ENCODE measurements around the gene PGLYRP4. TPM values are rescaled to one million over a fixed set of nuclear protein-coding genes. Genes with fewer than 3 reads are reported as not detected.

Gene PGLYRP4
- polyA plus RNA-seq, 3 donors: not detected

DNA sequence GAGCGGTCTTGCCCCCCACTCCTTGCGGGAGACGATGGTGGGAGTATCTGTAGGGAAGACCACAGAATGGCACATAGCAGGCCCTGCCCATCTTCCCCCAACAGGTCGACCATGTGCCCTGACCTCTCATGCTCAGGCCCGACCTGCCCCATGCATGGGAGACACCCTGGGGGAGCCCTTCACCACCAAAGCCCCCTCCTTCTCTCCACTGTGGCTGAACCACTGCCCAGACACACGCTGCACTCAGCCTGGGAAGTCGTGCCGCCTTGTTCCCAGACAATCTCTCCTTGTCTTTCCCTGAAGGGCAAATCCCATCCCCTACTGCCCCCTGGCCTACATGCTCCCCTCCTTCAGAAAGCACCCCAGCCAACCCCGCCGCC, 41.4 kb downstream of the PGLYRP4 start:
- DNase-seq (ENCODE audit: extremely low read depth in 1 of 11, low read depth in 9 of 11, low spot score in 4 of 11): no peak

DNA sequence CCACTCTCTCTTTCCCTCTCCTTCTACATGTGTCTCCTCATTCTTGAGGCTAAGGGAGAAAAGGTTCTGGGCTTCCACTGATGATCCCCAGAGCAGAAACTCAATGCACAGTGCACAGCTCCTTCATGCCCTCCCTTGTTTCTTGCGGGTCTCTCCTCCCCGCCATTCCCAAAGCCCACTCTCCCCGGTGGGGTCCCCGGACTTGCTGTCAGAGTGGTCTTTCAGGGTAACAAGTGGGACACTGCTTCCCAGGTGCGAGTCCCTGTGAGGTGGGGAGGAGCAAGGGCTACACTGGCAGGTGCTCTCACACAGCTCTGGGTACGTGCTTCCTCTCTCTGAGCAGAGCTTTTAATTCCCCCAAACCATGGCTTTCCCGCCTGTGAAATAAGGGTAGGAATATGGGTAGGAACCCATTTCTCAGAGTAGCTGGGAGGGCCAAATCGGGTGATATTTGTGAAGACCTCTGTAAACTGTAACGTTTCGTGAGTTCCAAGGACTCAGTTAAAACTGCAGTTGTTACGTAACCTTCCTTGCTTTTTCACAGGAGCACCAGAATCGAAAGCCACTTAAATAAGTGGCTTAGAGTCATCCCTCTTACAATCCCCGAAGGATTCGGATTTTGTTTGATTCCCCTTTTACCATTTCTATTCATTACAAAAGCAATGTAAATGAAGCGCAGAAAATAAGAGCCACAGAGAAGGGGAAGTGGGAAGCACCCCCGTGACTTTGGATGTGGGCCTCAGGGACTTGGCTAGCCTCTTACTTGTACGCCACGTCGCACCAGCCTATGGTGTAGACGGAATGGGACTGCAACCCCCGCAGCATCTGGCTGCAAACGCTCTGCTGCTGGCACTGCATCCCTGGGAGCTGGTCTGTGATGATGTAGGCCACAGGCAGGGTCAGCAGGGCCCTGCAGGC, 42.1 kb downstream of the PGLYRP4 start:
- DNase-seq (ENCODE audit: extremely low read depth in 1 of 11, low read depth in 9 of 11, low spot score in 4 of 11): no peak

DNA sequence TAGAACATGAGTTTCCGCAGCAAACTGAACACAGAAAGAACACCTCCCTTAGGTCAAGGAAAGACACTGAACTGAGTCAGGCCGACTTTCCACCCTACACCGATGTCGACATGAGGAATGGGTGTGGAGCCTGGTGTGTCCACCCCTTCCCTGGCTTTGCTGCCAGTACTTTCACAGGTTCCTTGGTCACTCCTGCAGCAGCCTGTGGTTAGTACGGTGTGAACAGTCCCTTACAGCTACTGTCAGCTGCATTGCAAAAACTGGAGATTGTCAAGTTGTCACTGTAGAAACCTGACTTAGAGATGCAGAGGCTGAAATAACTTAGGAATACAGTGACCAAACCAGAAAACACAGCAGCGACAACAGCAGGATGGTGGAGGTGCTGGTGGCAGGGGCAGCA, 43.0 kb downstream of the PGLYRP4 start:
- DNase-seq (ENCODE audit: extremely low read depth in 1 of 11, low read depth in 9 of 11, low spot score in 4 of 11): no peak

- no peak for DNase-seq (ENCODE audit: extremely low read depth in 1 of 11, low read depth in 9 of 11, low spot score in 4 of 11)
Measured at GRCh38 chr1:153302308-153302707, 46.3 kb downstream of the PGLYRP4 start.

DNA sequence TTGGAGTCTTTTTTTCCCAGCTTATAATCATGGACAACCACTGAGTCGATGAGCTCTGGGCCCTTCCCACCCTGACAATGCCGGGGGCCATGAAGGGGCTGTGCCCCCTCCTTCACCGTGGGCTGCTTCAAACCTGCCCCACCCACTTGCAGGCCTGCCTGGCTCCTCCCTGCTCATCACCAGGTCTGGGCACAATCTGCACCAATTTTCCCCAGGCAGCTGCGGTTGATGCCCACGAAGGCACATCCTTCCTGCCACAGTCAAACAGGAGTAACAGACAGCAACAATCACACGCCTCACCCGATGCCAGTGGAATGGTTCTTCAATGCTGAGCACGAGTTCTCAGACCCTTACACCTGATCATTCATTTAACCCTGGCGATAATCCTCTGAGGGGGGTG, 54.8 kb downstream of the PGLYRP4 start:
- no peak for DNase-seq (ENCODE audit: extremely low read depth in 1 of 11, low read depth in 9 of 11, low spot score in 4 of 11)

GRCh38 chr1:153293480-153293775, 55.2 kb downstream of the PGLYRP4 start:
- no peak for DNase-seq (ENCODE audit: extremely low read depth in 1 of 11, low read depth in 9 of 11, low spot score in 4 of 11)

DNA sequence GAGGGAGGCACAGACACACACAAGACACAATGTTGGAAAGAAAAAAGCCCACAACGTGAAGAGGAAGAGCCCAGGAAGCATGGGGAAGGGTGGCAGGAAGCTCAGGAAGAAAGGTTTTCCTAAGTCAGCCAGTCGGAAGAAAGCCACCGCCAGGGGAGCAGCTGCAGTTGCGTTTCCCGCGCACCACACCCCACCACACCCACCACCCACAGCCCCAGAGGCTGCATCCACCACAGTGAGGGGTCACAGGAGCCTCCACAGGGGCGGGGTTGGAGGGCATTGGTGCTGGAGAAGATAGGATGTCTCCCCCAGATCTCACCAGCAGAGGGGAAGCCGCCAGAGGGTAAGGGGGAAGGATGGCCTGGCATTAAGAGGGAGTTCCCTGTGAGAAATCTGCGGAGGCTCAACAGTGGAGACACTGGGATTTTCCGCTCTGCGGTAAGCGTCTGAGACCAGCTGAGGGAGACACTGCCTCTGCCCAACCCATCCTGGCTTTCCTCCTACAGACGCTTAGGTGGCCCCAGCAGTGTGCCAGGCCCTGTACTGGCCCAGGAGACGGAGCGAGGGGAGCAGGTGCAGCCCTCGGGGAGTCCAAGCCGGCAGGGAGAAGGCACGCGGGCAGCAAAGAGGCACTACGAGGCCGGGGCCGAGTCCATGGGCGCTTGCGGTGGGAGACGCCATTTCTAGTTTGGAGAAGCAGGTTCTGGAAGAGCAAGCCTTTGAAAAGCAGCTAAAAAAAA, 55.7 kb downstream of the PGLYRP4 start:
- DNase-seq (ENCODE audit: extremely low read depth in 1 of 11, low read depth in 9 of 11, low spot score in 4 of 11): no peak

DNA sequence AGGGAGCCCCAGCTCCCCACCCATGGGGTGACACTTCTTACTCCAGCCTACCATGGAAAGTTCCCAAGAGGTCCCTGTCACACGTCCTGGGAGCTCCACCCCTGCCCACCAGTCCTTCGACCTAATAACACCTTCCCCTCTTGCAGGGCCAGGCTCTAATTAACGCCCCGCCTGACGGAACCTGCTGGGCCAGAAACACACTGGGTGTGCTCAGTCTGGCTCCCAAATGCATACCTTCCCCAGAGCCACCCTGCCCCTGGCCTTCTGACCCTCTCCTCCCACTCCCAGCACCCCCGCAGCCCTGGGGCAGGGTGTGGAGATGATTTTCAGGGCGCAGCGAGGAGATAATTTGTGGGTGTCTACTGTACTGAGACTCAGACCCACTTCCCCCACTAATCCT, 56.5 kb downstream of the PGLYRP4 start:
- DNase-seq (ENCODE audit: extremely low read depth in 1 of 11, low read depth in 9 of 11, low spot score in 4 of 11): no peak

- no peak for DNase-seq (ENCODE audit: extremely low read depth in 1 of 11, low read depth in 9 of 11, low spot score in 4 of 11)
Measured at GRCh38 chr1:153291514-153291913, 57.1 kb downstream of the PGLYRP4 start.

DNA sequence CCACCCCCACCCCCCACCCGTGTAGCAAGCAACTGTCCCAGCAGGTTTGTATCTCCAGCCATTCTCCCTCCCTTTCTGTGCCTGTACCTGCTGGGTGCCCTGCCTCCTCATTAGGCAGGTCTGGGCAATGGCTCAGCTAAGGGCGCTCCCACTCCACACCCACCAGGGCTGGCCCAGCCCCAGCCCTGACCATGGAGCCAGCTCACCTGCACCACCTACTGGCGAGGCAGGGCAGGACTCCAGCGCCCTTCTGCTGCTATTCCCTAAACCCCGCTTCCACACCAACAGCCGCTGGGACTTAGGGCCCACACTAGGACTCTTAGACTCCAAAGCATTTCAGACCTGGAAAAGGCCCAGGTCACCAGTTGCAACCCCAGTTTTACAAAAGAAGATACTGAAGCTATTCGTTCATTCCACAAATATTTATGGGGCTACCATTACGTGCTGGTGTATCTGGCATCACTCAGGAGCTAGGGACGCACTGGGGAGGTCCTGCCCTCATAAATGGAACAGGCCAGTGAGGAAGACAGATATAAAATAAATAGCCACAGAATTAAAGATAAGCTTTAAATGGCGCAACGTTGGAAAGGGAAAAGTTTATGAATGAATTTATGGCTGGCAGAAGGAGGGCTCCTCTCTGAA, 59.9 kb downstream of the PGLYRP4 start:
- no peak for DNase-seq (ENCODE audit: extremely low read depth in 1 of 11, low read depth in 9 of 11, low spot score in 4 of 11)

Other genes starting within 250 kb of the PGLYRP4 start
- gene SPRR2F, start 235.3 kb downstream of the PGLYRP4 start, polyA plus RNA-seq (ENCODE audit: insufficient read length in 3 of 3): not detected
- not detected for gene SPRR2G, start 198.0 kb downstream of the PGLYRP4 start, polyA plus RNA-seq (ENCODE audit: insufficient read length in 3 of 3)
- not detected for gene LELP1, start 145.4 kb downstream of the PGLYRP4 start, polyA plus RNA-seq (ENCODE audit: insufficient read length in 3 of 3)
- not detected for gene PRR9, start 131.3 kb downstream of the PGLYRP4 start, polyA plus RNA-seq (ENCODE audit: insufficient read length in 3 of 3)
- gene LORICRIN, start 89.2 kb downstream of the PGLYRP4 start, polyA plus RNA-seq (ENCODE audit: insufficient read length in 3 of 3): not detected
- gene PGLYRP3, start 35.9 kb downstream of the PGLYRP4 start, polyA plus RNA-seq (ENCODE audit: insufficient read length in 3 of 3): not detected
- gene S100A9, start 9.0 kb upstream of the PGLYRP4 start, polyA plus RNA-seq (ENCODE audit: insufficient read length in 3 of 3): 10 to 100 TPM; 17.2 to 29.4 (median 27.6) TPM
- 1 to 10 TPM; 1.3 to 2.6 (median 2.4) TPM for gene S100A12, start 26.8 kb upstream of the PGLYRP4 start, polyA plus RNA-seq (ENCODE audit: insufficient read length in 3 of 3)
- 10 to 100 TPM in 2 of 3 donors, 1 to 10 TPM in 1; 9.8 to 24.0 (median 20.8) TPM for gene S100A8, start 42.2 kb upstream of the PGLYRP4 start, polyA plus RNA-seq (ENCODE audit: insufficient read length in 3 of 3)
- not detected for gene S100A7A, start 67.7 kb upstream of the PGLYRP4 start, polyA plus RNA-seq (ENCODE audit: insufficient read length in 3 of 3)
- under 1 TPM; 0.56 to 0.65 (median 0.61) TPM for gene S100A7, start 111.8 kb upstream of the PGLYRP4 start, polyA plus RNA-seq (ENCODE audit: insufficient read length in 3 of 3)
- 100 to 1,000 TPM; 182 to 242 (median 198) TPM for gene S100A6, start 187.2 kb upstream of the PGLYRP4 start, polyA plus RNA-seq (ENCODE audit: insufficient read length in 3 of 3)
- gene S100A5, start 192.1 kb upstream of the PGLYRP4 start, polyA plus RNA-seq (ENCODE audit: insufficient read length in 3 of 3): 1 to 10 TPM in 2 of 3 donors, under 1 TPM in 1; 0.85 to 1.3 (median 1.2) TPM
- gene S100A4, start 197.0 kb upstream of the PGLYRP4 start, polyA plus RNA-seq (ENCODE audit: insufficient read length in 3 of 3): 10 to 100 TPM; 31.8 to 32.4 (median 32.1) TPM
- gene S100A3, start 200.4 kb upstream of the PGLYRP4 start, polyA plus RNA-seq (ENCODE audit: insufficient read length in 3 of 3): under 1 TPM in 2 of 3 donors, not detected in 1; 0.32 to 0.57 TPM
- 1 to 10 TPM; 3.8 to 9.8 (median 4.1) TPM for gene S100A2, start 217.0 kb upstream of the PGLYRP4 start, polyA plus RNA-seq (ENCODE audit: insufficient read length in 3 of 3)